K562 (cell line): Measurements from ENCODE around the gene PHYH. TPM values are rescaled to one million over a fixed set of nuclear protein-coding genes. Genes with fewer than 3 reads are reported as not detected.

Source experiments
- ATAC-seq: fragments of 200-7000 bp; cut with Tn5 transposase; 3 replicates; pipeline ENCODE4 v1.9.1; 2020; ENCODE audit warnings: moderate library complexity
- BruUV-seq: library from RNA; stranded (reverse); fragments of 400-500 nt; replicated peaks from 2 replicates; lab custom pipeline; 2021; lab: Mats Ljungman, UMichigan
- CTCF ChIA-PET: fragments of 300-600 bp; formaldehyde crosslinking; extraction: SDS; loops from one replicate; lab custom pipeline; 2021; ENCODE audit warnings: low intra/inter-chr PET ratio; lab: Yijun Ruan, JAX
- POLR2A ChIA-PET: fragments of 300-600, 350-650 bp; sonication (Branson Sonifier 250); formaldehyde crosslinking; extraction: SDS; loops from one replicate; lab custom pipeline; 2021; ENCODE audit warnings: antibody characterized with exemption, inconsistent platforms; lab: Yijun Ruan, JAX
- DNase-seq, 4 experiments: peaks; one replicate each; pipeline versions ENCODE4 v3.0.0 to v3.0.0-alpha.2; 2011 to 2018; ENCODE audit warnings: low spot score in 3 of 4, mixed read lengths in 3 of 4; ENCODE audit errors: extremely low read depth in 1 of 4
- FAIRE-seq: peaks from 2 replicates; lab custom pipeline; 2011; peaks lifted over from hg19 to GRCh38; lab: Jason Lieb, UNC
- H2AFZ ChIP-seq: 2 replicates; pipeline ENCODE4 v1.6.0; 2011; ENCODE audit warnings: low read depth, low read length, control low read depth, inconsistent platforms
- H3K27ac ChIP-seq: fragments of 200-600 bp; 3 replicates; pipeline ENCODE4 v1.8.0; 2011; ENCODE audit warnings: low read depth, mild to moderate bottlenecking, control low read depth, inconsistent platforms, low read length, moderate library complexity, mixed read lengths; ENCODE audit errors: extremely low read depth
- H3K27me3 ChIP-seq, 2 experiments: fragments of 300-600 bp in 1 of 2; 2 replicates in 1 of 2; 3 replicates in 1 of 2; pipeline versions ENCODE4 v1.6.0 to v1.8.0; 2011; ENCODE audit warnings: inconsistent platforms in 2 of 2, low read length in 2 of 2, mild to moderate bottlenecking in 1 of 2, mixed read lengths in 1 of 2, moderate library complexity in 1 of 2; ENCODE audit not compliant: control insufficient read depth in 2 of 2, insufficient read depth in 2 of 2
- H3K36me3 ChIP-seq: fragments of 300-600 bp; 3 replicates; pipeline ENCODE4 v1.8.0; 2011; ENCODE audit warnings: mild to moderate bottlenecking, low read length, inconsistent platforms; ENCODE audit not compliant: control insufficient read depth, insufficient read depth
- H3K4me1 ChIP-seq, 2 experiments: fragments of 200-600 bp in 1 of 2; replicated peaks in 1 of 2; 2 replicates in 1 of 2; 3 replicates in 1 of 2; pipeline versions ENCODE4 v1.5.1 to v1.8.0; 2011; ENCODE audit warnings: inconsistent platforms in 2 of 2, low read length in 2 of 2, mild to moderate bottlenecking in 1 of 2, mixed read lengths in 1 of 2, moderate library complexity in 1 of 2; ENCODE audit not compliant: control insufficient read depth in 2 of 2, insufficient read depth in 2 of 2
- H3K4me2 ChIP-seq: 2 replicates; pipeline ENCODE4 v1.6.1; 2011; ENCODE audit warnings: low read length, control low read depth, inconsistent platforms, mixed read lengths; ENCODE audit not compliant: insufficient read depth
- H3K4me3 ChIP-seq: fragments of 200-600 bp; sonication (generic), shearing (Covaris generic); 2 replicates; pipeline ENCODE4 v1.5.1; 2016; ENCODE audit warnings: control low read depth, inconsistent platforms
- H3K79me2 ChIP-seq: fragments of 200-600 bp; 3 replicates; pipeline ENCODE4 v1.8.0; 2011; ENCODE audit warnings: low read length, inconsistent platforms; ENCODE audit not compliant: control insufficient read depth, insufficient read depth
- H3K9ac ChIP-seq, 2 experiments: 2 replicates each; pipeline versions ENCODE4 v1.6.0 to v1.6.1; 2011; ENCODE audit warnings: low read depth in 2 of 2, low read length in 2 of 2, control low read depth in 1 of 2, inconsistent platforms in 1 of 2, mild to moderate bottlenecking in 1 of 2, mixed read lengths in 1 of 2; ENCODE audit not compliant: insufficient read depth in 1 of 2
- H3K9me1 ChIP-seq: one replicate; pipeline ENCODE4 v1.6.0; 2011; ENCODE audit warnings: inconsistent platforms, mild to moderate bottlenecking, low read length, moderate library complexity; ENCODE audit not compliant: control insufficient read depth, insufficient read depth
- H3K9me3 ChIP-seq: replicated peaks from 2 replicates; pipeline ENCODE4 v1.5.1; 2011; ENCODE audit warnings: low read depth, low read length, inconsistent platforms; ENCODE audit not compliant: control insufficient read depth, insufficient read depth
- H4K20me1 ChIP-seq: replicated peaks from 2 replicates; pipeline ENCODE4 v1.6.1; 2011; ENCODE audit warnings: low read length, inconsistent platforms, mixed read lengths; ENCODE audit not compliant: control insufficient read depth, insufficient read depth
- CREBBP ChIP-seq: IDR thresholded peaks from one replicate; pipeline ENCODE4 v1.6.1; 2012; ENCODE audit warnings: low read depth, mild to moderate bottlenecking, control low read depth, inconsistent platforms, low read length
- ETV6 ChIP-seq, 3 experiments: fragments of 150-350 bp in 1 of 3; sonication (generic) in 1 of 3; formaldehyde crosslinking in 1 of 3; IDR thresholded peaks; 2 replicates each; pipeline versions ENCODE4 v1.6.1 to v1.8.0; 2014 to 2022; ENCODE audit warnings: borderline replicate concordance in 2 of 3, low read depth in 2 of 3, antibody characterized with exemption in 1 of 3, low read length in 1 of 3, mild to moderate bottlenecking in 1 of 3, missing genetic modification reagents in 1 of 3
- GABPB2 ChIP-seq: fragments of 250-450 bp; sonication (Bioruptor Pico); conservative IDR thresholded peaks from 2 replicates; pipeline ENCODE4 v1.5.1; 2021; ENCODE audit warnings: mild to moderate bottlenecking
- HDAC2 ChIP-seq: fragments of 450-650 bp; IDR thresholded peaks from 2 replicates; pipeline ENCODE4 v1.6.1; 2016; ENCODE audit warnings: mild to moderate bottlenecking
- HOXB6 ChIP-seq: fragments of 250-450 bp; sonication (Bioruptor Pico); IDR thresholded peaks from 2 replicates; pipeline ENCODE4 v1.5.1; 2022; ENCODE audit warnings: mild to moderate bottlenecking, borderline replicate concordance
- JUND ChIP-seq, 2 experiments: IDR thresholded peaks; 2 replicates in 1 of 2; 3 replicates in 1 of 2; pipeline ENCODE4 v1.6.1; 2011; ENCODE audit warnings: borderline replicate concordance in 2 of 2, low read depth in 2 of 2, low read length in 2 of 2, improper control_type of control experiment in 1 of 2, missing biosample characterization in 1 of 2, missing genetic modification characterization in 1 of 2, missing genetic modification reagents in 1 of 2
- KAT8 ChIP-seq: fragments of 450-650 bp; IDR thresholded peaks from 2 replicates; pipeline ENCODE4 v1.6.1; 2016; ENCODE audit warnings: low read depth, mild to moderate bottlenecking
- PHB ChIP-seq: fragments of 250-450 bp; sonication (Bioruptor Pico); IDR thresholded peaks from 2 replicates; pipeline ENCODE4 v1.5.0; 2021
- RBM34 ChIP-seq: fragments of 200-400 bp; formaldehyde crosslinking; IDR thresholded peaks from 2 replicates; pipeline ENCODE4 v1.6.1; 2018; ENCODE audit warnings: low read length, borderline replicate concordance; ENCODE audit not compliant: insufficient read depth
- SMAD4 ChIP-seq: fragments of 250-450 bp; sonication (Bioruptor Pico); conservative IDR thresholded peaks from 2 replicates; pipeline ENCODE4 v1.8.0; 2021; ENCODE audit warnings: inconsistent platforms, mild to moderate bottlenecking, moderate library complexity
- ZNF766 ChIP-seq: fragments of 200-800 bp; sonication (Bioruptor generic); conservative IDR thresholded peaks from 2 replicates; pipeline ENCODE4 v1.6.1; 2016; ENCODE audit warnings: missing genetic modification characterization, missing compliant biosample characterization
- WGBS: fragments of 100-300 bp; shearing (Covaris generic); methylation state at CpG from one replicate; pipeline ENCODE4 v1.1.6; 2016; ENCODE audit warnings: low coverage, mixed read lengths; ENCODE audit not compliant: insufficient coverage; ENCODE audit errors: missing lambda C conversion rate; 5-methylcytosine and 5-hydroxymethylcytosine counted together
- in situ Hi-C: fragments of 300-500 bp; cut with MboI; formaldehyde crosslinking; loops from 4 replicates; pipeline ENCODE4 v1.15.0; 2018; ENCODE audit warnings: inconsistent platforms, mixed read lengths
- intact Hi-C: fragments of 100-400 bp; cut with micrococcal nuclease; formaldehyde crosslinking; loops from 2 replicates; pipeline ENCODE4 v1.14.2; 2022
- polyA plus RNA-seq, 8 experiments: library from polyadenylated mRNA; depleted of rRNA in 4 of 8; stranded (reverse) in 5 of 8; unstranded in 3 of 8; fragments of >200 nt; fragmentation: Nextera tagmentation in 2 of 8; fragmentation: Illumina TruSeq in 1 of 8; extraction: Ambion mirVana in 2 of 8; extraction: Trizol in 1 of 8; gene quantifications; 2 replicates each; pipeline versions ENCODE4 v1.2.1 to v1.2.3, GENCODE V29; 2011 to 2014; ENCODE audit warnings: inconsistent platforms in 1 of 8, missing spikeins in 1 of 8
- total RNA-seq, 7 experiments: library from RNA; depleted of rRNA in 6 of 7; stranded (reverse); fragments of >200 nt in 6 of 7; fragmentation: Illumina TruSeq in 2 of 7; extraction: Trizol in 2 of 7; gene quantifications; 2 replicates each; pipeline versions ENCODE4 v1.2.1 to v1.2.3, GENCODE V29; 2011 to 2021; ENCODE audit warnings: low replicate concordance in 1 of 7
- TF ChIP-seq, protein P1 (sequence below): fragments of 450-650 bp; IDR thresholded peaks from 2 replicates; pipeline ENCODE4 v1.6.1; 2018; ENCODE audit not compliant: partially characterized antibody
- TF ChIP-seq, protein P2 (sequence below): fragments of 450-650 bp; IDR thresholded peaks from 2 replicates; pipeline ENCODE4 v1.6.1; 2018; ENCODE audit warnings: mild to moderate bottlenecking, low read depth; ENCODE audit not compliant: partially characterized antibody
- TF ChIP-seq, protein P3 (sequence below): sonication (generic); formaldehyde crosslinking; IDR thresholded peaks from 2 replicates; pipeline ENCODE4 v1.8.1; 2023; ENCODE audit warnings: mild to moderate bottlenecking, missing genetic modification reagents

The PHYH gene
- total and polyA plus RNA-seq, 9 of the 15 experiments (the other 6 are each of a cell fraction or from before 2014, with no cell fraction given), result 3.8 to 6.9 (median 5.7) TPM

DNA sequence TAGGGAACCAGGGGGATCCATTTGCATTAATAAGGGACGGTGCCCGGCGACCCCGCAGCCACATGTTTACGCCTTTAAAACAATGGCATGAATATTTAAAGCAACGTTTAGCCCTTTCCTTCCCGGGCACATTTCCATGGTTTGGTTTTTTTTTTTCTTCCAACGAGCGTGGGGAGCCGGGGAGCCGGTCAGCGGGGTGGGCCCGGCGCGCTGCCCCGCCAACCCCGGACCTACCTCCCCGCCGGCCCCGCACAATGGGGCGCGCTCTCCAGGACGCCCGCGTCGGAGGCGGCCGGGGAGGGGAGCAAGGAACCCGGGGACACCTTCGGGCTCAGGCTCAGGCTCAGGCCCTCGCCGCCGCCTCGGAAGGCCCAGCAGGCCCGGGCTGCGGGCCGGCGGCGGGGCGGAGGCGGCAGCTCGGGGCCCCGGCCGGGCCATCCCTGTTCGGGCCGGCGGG lies 47.2 kb upstream of the PHYH start:
- under 1% methylated on average over 32 of the region's 47 CpGs for WGBS
- in situ Hi-C loops, result no loop called here
- peak; percentile 57 for ATAC-seq
- peak overlapping the region; percentile 76 to 96 for H3K9ac ChIP-seq
- FAIRE-seq, result no peak
- peaks cover 0 to 5% of the 10 kb centered on the region in 2 experiments; a peak in 2 of 5 replicates for H3K27me3 ChIP-seq
- peak overlapping the region; percentile 85 for H3K27ac ChIP-seq
- POLR2A ChIA-PET, result no interaction called here
- intact Hi-C loops, result no loop called here
- H4K20me1 ChIP-seq, result no peaks in the 10 kb centered on the region
- H3K9me3 ChIP-seq, result no peaks in the 10 kb centered on the region
- no peaks in the 10 kb centered on the region for H3K9me1 ChIP-seq
- H3K79me2 ChIP-seq, result peaks cover 41% of the 10 kb centered on the region
- H3K4me3 ChIP-seq, result peak overlapping the region; percentile 88
- H3K4me1 ChIP-seq, result peaks cover 10 to 17% of the 10 kb centered on the region in 2 experiments
- peak overlapping the region; percentile 77 for H3K4me2 ChIP-seq
- CTCF ChIA-PET, result interaction anchor here (0.6 kb wide), 1 partner anchor 1143 kb away, joined by 3 read pairs; no protein-coding TSS in a partner anchor
- no TSS peak for BruUV-seq
- H3K36me3 ChIP-seq, result peaks cover 24% of the 10 kb centered on the region; the same call in 2 of the 3 replicates
- DNase-seq, result peak in 2 of 4 experiments; percentile 37 to 59
- H2AFZ ChIP-seq, result peak overlapping the region; percentile 77
- TF ChIP-seq GABPB2 (no peak), CREBBP (no peak), KAT8 (0 out of 2 replicates have a peak, but pooled peaks have one; percentile 1), RBM34 (no peak), HDAC2 (no peak), ETV6 (IDR thresholded peaks at IDR 0.05; ENCODE audit: borderline replicate concordance in 1 of 2, low read depth in 2 of 2, low read length in 1 of 2) (no peak), ETV6 (CRISPR knock-in tag; IDR thresholded peaks at IDR 0.05; ENCODE audit: borderline replicate concordance) (no peak), JUND (IDR thresholded peaks at IDR 0.05; ENCODE audit: borderline replicate concordance, low read depth, low read length) (no peak), JUND (tag; IDR thresholded peaks at IDR 0.05; ENCODE audit: borderline replicate concordance, low read depth, low read length) (no peak), SMAD4 (CRISPR knock-in tag) (no peak; the same call in 1 of the 2 replicates), ZNF766 (CRISPR knock-in tag) (no peak), HOXB6 (CRISPR knock-in tag) (no peak), PHB (no peak)
- TF ChIP-seq, protein P1, sequence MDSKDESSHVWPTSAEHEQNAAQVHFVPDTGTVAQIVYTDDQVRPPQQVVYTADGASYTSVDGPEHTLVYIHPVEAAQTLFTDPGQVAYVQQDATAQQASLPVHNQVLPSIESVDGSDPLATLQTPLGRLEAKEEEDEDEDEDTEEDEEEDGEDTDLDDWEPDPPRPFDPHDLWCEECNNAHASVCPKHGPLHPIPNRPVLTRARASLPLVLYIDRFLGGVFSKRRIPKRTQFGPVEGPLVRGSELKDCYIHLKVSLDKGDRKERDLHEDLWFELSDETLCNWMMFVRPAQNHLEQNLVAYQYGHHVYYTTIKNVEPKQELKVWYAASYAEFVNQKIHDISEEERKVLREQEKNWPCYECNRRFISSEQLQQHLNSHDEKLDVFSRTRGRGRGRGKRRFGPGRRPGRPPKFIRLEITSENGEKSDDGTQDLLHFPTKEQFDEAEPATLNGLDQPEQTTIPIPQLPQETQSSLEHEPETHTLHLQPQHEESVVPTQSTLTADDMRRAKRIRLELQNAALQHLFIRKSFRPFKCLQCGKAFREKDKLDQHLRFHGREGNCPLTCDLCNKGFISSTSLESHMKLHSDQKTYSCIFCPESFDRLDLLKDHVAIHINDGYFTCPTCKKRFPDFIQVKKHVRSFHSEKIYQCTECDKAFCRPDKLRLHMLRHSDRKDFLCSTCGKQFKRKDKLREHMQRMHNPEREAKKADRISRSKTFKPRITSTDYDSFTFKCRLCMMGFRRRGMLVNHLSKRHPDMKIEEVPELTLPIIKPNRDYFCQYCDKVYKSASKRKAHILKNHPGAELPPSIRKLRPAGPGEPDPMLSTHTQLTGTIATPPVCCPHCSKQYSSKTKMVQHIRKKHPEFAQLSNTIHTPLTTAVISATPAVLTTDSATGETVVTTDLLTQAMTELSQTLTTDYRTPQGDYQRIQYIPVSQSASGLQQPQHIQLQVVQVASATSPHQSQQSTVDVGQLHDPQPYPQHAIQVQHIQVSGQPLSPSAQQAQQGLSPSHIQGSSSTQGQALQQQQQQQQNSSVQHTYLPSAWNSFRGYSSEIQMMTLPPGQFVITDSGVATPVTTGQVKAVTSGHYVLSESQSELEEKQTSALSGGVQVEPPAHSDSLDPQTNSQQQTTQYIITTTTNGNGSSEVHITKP, result peak; percentile 8
- TF ChIP-seq, protein P2, sequence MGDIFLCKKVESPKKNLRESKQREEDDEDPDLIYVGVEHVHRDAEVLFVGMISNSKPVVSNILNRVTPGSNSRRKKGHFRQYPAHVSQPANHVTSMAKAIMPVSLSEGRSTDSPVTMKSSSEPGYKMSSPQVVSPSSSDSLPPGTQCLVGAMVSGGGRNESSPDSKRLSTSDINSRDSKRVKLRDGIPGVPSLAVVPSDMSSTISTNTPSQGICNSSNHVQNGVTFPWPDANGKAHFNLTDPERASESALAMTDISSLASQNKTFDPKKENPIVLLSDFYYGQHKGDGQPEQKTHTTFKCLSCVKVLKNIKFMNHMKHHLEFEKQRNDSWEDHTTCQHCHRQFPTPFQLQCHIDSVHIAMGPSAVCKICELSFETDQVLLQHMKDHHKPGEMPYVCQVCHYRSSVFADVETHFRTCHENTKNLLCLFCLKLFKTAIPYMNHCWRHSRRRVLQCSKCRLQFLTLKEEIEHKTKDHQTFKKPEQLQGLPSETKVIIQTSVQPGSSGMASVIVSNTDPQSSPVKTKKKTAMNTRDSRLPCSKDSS, result no peak
- TF ChIP-seq, protein P3, sequence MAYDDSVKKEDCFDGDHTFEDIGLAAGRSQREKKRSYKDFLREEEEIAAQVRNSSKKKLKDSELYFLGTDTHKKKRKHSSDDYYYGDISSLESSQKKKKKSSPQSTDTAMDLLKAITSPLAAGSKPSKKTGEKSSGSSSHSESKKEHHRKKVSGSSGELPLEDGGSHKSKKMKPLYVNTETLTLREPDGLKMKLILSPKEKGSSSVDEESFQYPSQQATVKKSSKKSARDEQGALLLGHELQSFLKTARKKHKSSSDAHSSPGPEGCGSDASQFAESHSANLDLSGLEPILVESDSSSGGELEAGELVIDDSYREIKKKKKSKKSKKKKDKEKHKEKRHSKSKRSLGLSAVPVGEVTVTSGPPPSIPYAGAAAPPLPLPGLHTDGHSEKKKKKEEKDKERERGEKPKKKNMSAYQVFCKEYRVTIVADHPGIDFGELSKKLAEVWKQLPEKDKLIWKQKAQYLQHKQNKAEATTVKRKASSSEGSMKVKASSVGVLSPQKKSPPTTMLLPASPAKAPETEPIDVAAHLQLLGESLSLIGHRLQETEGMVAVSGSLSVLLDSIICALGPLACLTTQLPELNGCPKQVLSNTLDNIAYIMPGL, result no peak
